GOT3 (cell line): ENCODE measurements around the gene RHO.
A peak's percentile ranks its signal among the peaks of the same experiment; 100 is the strongest.
"Not testable (repeated sequence)": the region's sequence is repeated elsewhere in the genome, so short reads cannot be mapped to it uniquely, and the experiment has no call there.

Source experiments
- DNase-seq: peaks from one replicate; lab custom pipeline; 2025; ENCODE audit warnings: mixed read lengths; lab: John Stamatoyannopoulos, UW

RHO gene

DNA sequence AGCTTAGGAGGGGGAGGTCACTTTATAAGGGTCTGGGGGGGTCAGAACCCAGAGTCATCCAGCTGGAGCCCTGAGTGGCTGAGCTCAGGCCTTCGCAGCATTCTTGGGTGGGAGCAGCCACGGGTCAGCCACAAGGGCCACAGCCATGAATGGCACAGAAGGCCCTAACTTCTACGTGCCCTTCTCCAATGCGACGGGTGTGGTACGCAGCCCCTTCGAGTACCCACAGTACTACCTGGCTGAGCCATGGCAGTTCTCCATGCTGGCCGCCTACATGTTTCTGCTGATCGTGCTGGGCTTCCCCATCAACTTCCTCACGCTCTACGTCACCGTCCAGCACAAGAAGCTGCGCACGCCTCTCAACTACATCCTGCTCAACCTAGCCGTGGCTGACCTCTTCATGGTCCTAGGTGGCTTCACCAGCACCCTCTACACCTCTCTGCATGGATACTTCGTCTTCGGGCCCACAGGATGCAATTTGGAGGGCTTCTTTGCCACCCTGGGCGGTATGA, at the start of gene RHO:
TSS of gene RHO (plus strand) at position 51 of the 512 bp plus-strand sequence. CDS start at position 146, 95 bp downstream.
- no peak for DNase-seq

DNA sequence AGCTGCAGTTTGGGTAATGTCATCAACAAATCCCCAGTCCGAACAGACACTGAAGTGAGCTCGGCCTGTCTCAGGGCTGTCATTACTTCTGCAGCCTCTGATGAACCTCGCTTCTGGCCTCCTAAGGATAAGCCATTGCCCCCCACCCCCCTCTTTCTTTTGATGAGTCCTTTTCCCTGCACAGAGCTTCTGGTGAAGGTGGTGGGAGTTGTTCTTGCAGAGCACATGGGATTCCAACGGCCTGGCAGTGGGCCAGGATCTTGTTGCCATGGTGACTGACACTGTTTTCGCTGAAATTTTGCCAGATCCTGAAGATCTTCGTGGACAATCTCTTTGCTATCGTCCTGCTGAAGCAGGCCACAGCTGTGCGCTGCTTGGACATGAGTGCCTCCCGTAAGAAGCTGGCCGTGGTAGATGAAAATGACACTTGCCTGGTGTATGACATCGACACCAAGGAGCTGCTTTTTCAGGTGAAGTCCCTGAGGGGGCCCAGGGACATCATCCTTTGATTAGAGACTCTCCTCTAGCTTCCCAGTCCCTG, 47.1 kb upstream of the RHO start:
- not testable (repeated sequence) for DNase-seq

DNA sequence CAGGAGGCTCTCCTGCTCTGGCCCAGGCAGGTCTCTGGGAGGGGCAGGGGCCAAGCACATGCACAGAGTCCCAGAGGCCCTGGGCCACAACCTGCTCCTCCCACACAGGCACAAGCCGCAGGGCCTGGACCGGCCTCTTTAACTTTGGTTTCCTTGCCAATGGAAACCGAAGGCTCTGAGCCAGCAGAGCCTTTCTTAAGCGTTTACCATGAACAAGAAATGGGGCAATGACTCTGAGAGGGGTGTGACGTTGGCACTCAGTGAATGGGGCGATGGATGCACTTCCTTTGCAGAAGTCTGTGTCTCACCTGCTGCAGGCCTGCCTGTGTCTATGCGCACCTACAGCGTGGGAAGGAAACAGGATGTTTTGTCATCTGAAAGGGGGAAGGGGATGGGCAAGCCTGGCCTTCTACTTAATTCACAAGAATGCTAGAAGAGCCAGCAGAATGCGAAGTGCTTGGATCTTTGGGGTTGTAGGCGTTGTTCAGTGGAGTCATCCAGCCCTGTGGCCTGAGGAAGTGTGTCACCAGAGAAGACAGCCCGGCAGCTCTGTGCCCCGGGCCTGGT, 46.6 kb upstream of the RHO start:
- DNase-seq, result no peak

DNA sequence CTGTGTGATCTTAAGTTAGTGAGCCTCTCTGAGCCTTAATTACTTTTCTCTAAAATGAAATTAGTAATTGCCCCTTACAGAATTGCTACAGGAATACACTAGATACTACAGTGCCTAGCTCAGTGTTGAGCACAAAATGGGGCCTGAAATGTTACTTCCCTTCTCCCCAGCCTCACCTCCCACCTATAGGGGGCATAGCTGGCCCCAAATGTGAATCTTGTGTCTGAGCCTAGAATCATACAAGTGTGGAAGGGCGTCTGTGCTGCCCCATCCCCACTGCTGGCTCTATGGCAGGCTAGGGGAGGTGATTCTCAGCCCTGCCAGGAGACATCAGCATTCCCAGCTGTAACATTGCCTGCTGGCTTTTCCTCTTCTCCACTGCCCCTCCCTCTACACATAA, 45.7 kb upstream of the RHO start:
- DNase-seq, result no peak

DNA sequence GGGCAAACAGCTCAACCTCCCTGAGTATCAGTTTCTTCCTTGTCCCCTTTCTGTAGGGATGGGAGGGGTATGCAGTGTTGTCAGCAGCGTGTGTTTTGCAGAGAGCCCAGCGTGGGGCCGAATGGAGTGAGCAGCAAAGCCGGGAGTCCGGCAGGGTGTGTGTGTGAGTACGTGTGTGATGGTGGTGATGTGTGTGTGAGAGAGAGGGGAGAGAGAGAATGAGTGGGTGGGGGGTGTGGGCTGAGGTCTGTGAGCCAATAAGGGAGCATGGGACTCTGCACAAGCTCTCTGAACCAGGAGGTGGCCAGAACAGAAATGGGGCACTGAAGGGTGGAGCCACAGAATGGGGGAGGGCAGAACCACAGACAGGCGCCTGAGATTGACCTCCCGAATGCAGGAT, 44.6 kb upstream of the RHO start:
- no peak for DNase-seq

DNA sequence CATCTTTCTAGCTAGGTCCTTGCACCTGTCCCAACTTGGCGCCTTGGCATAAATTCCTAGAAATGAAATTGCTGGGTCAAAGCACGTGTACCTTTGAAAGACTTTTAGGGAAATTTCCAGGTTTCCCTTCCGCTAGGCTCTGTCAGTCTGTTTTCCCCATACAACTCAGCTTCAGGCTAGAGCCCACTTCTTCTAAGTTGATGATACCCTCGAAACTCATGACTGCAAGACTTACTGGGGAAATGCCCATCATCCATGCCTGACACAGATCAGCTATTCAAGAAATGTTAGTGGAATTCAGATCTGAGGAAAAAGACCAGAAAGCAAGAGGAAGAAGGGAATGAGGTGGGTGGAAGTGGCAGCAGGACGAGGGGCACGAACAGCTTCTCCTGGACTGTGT, 43.3 kb upstream of the RHO start:
- not testable (repeated sequence) for DNase-seq

DNA sequence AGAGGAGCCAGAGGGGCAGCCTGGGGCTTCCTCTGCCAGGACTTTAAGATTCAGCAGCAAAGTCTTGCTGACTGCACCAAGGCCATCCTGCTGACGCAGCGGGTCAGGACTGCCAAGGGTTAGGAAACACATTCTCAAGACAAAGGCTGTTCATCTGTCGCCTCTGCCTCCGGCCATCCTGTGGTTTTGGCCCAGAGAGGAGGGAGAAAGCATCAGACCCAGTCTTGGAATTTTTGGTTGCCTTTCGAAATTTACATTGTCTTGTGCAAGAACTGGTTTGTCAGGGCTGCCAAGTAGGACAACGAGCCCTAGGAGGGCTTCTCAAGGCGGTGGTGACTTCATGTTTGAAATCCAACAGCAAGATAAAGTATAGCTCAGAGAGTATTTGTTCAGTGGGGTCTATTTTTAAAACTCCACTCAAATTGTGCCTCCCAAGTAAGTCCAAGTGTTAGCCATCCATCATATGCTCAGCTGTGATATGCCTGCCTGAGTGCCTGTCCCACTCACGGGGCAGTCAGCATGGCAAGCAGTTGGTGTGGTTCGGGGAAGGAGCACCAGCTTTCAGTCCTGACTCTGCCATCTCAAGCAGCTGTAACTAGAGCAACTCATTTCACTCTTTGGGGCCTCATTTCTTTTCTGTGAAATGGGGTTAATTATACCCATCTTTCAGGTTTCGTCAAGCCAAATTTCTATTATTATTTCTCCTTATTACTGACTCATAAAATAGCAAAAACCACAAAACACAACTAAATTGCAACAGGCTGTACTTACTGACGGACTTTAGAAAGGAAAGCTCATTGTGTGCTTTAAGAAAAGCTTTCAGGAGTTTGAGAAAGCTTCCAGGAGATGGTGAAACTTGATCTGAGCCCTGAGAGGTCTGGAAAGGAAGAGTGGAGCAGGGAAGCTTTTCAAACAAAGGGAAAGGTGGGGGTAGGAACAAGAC, 42.4 kb upstream of the RHO start:
- peak; percentile 71 for DNase-seq

DNA sequence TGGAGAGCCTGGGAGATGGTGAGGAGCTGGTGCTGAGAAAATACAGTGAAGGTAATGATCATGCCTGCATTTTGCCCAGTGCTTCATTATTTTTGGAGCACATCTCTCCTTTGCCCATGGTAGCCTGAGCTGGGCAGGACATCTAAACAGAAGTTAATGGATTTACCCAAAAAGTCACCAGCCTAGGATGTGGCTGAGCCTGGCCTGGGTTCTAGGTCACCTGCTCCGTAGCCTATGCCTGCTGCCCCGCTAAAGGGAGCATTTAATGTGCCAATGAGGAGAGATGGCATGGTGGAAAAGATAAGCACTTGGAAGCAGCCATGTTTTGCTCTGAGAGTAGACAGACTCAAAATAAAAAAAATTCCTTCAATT, 41.8 kb upstream of the RHO start:
- DNase-seq, result no peak

DNA sequence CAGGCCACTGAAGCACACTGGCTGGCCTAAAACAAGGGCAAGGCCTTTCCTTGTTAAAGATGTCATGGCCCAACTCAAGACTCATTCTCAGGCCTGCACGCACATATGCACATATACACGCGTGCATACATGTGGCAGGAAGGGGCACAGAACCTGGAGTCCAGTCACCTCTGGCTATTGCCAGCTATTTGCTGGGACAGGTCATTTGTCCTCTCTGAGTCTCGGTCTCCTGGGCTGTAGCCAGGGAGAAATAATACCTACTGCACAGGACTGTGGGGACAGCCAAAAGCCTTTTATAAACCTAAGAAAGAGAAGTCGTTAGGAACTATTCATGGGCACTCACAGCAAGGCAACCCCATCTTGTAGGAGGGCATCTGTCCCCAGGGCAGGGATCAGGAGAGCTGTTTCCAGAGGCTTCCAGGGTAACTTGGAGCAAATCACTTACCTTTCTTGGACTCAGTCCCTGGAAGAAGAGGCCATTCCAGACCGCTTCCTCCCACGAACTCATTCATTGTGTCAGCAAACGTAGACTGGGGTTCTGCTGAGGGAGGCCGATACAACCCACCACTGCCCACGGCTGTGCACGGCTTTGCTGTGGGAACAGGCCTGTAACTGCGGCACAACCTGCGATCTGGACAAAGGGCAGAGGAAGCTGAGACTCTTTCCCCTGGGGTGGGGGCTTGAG, 41.1 kb upstream of the RHO start:
- DNase-seq, result no peak

DNA sequence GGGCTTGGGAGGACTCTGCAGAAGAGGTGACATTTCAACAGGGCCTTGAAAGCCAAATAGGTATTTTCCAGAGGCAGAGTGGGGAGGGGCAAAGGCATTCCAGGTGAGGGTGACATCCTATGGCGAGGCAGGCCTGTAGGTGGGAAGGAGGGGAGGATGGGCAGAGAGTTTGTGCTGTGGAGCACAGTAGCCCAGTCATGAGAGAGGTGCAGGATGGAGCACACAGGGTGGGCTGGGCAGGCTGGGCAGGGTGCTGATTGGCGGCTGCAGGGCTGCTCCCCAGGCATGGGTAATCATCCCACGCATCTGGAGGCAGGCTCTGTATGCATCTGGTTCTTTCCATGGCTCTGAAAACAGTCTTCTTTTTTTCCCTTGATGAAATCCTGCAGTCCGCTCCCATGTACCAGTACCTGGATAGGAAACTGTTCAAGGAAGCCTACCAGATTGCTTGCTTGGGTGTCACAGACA, 40.5 kb upstream of the RHO start:
- DNase-seq, result not testable (repeated sequence)

DNA sequence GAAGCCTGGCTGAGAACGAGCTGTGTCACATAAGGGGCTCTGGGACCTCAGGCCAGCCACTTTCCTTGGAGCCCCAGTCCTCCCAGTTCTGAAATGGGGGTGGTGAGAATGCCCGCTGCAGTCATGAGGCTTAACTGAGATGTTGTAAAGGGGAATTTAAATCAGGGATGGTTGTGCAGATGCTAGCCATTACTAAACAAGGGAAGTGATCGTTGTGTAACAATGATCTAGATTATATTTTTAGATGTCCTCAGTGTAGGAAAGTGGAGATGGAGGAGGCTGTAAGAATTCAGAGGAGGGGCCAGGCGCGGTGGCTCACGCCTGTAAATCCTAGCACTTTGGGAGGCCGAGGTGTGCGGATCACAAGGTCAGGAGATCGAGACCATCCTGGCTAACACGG, 39.2 kb upstream of the RHO start:
- not testable (repeated sequence) for DNase-seq

DNA sequence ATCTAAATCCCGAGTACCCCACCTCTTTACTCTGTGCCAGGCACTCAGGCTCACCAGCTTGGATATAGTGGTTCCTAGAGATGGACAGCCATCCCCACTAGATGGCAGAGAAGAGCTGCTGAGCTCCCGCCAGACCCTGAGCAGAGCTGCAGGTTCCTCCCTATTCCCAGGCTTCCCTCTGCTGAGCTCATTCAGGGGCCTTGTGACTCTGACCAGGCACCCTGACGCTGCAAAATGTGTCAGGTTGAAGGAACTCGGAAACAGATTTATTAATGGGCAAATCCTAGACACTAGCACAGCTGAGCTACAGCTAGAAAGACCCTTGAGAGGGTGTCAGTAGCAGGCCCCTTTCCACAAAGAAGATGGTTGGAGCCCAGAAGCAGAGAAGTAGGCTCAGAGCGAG, 38.2 kb upstream of the RHO start:
- peak; percentile 34 for DNase-seq

DNA sequence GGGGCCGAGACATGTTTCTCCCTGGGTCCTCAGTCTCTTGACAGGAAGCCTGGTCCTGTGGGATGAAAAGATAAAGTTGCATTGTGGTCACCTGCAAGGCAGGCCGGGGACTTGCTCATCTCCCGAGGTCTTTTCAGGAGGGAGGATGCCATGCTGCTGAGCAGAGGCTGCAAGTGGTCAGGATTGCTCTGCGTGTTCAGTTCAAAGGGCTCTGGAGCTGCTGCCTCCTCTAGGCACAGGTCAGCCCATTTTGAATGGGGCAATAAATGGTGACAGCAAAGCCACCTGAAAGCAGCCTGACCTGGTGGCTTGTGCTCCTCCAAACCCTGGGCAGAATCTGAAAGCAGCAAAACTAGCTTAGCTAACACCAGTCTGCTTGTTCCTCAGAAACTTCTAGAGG, 37.4 kb upstream of the RHO start:
- DNase-seq, result not testable (repeated sequence)

DNA sequence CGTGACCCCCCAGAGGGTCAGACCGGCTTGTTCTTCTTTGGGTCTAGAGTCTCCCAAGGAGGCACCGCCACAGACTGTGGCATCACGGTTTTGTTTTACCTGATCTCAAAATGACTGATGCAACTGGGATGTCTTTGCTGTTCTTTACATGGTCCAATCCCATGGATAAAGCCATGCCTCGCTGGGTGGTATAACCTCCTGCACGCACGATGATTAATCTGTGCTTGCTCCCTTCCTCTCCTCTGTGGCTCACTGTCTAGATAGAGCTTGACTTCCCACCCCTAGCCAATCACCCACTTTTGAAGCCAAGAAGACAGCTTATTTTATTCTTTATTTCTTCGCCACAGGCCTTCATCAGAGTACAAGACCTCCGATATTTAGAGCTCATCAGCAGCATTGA, 36.6 kb upstream of the RHO start:
- DNase-seq, result no peak

DNA sequence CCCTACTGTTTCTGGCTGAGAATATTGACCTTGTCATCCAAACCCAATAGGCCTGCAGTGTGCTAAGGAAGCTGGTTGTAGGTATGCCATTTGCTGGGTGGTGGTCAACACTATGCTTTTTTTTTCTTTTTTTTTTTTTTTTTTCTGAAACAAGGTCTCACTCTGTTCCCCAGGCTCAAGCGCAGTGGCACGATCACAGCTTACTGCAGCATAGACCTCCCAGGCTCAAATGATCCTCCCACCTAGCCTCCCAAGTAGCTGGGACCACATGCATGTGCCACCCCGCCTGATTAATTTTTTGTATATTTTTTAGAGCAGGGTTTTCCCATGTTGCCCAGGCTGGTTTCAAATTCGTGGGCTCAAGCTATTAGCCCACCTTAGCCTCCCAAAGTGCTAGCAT, 35.7 kb upstream of the RHO start:
- no peak for DNase-seq

DNA sequence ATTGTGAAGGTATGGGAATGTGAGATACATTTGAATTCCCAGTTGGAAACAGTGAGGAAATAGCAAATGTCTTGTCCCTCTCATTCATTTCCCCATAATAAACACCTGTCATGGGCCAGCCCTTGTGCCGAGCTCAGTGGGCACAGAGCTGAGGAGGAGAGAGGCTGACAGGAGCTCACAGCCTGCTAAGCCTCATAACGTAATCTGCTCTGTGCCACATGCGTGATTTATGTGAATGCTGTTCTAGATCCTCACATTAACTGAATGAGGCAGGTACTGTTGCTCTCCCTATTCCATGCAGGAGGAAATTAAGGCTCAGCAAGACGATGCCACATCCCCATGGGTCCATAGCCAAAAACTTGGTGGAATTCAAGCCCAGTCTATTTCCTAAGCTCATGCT, 35.2 kb upstream of the RHO start:
- DNase-seq, result no peak

DNA sequence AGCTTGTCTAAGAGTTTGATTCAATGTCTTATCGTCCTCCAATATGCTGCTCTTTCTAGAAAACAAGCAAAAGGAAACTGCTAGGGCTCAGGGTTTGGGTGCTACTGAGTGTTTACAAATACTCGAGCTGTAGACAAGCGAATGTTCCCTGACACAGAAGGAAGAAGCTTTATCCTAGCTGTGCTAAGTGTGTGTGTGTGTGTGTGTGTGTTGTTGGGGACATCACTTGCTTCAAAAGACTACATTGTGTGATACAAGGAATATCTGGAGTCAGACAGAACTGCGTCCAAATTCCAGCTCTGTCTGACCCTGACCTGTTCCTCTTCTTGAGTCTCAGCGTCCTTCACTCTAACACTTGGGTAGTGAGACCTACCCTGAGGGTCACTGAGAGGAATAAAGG, 33.9 kb upstream of the RHO start:
- not testable (repeated sequence) for DNase-seq

DNA sequence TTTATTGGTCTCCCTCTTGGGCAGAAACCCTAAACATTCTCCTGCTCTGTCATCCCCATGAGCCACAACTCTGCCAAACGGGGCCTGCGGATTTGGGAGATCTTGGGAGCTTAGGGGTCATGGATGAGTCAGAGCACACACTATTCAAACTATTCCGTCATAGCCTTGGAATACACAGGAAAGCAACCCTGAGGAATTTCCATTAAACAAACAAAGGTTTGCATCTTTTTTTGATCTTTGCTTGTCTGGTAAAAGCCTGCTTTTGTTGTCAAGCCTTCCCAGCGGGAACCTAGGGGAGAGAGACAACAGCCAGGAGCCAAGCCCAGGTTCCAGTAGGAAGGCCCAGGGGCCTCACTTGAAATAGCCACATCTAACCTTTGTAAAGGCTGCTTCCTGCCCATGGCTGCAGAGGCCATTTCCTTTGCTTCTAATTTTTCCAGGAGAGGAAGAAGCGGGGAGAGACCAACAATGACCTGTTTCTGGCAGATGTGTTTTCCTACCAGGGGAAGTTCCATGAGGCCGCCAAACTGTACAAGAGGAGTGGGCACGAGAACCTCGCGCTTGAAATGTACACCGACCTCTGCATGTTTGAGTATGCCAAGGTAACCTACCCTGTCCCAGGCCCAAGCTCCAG, 33.3 kb upstream of the RHO start:
- not testable (repeated sequence) for DNase-seq

DNA sequence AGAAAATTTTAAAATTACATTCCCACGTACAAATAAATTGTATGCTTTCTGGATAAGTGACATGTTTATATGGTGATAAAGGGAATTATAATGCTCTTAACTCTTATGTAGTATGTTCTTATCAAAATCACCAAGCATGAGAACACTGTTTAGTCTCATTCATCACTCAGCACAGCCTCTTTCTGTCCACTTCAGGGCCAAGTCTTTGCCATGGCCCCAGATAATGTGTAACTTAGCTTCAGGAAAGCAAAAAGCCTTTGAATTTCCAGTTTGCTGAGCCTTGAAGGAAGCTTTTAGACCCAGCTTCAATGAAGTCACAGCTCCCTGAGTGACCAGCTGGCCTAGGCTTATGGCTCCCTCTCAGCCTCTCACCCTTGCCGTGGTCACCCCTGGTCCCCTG, 30.6 kb upstream of the RHO start:
- not testable (repeated sequence) for DNase-seq

DNA sequence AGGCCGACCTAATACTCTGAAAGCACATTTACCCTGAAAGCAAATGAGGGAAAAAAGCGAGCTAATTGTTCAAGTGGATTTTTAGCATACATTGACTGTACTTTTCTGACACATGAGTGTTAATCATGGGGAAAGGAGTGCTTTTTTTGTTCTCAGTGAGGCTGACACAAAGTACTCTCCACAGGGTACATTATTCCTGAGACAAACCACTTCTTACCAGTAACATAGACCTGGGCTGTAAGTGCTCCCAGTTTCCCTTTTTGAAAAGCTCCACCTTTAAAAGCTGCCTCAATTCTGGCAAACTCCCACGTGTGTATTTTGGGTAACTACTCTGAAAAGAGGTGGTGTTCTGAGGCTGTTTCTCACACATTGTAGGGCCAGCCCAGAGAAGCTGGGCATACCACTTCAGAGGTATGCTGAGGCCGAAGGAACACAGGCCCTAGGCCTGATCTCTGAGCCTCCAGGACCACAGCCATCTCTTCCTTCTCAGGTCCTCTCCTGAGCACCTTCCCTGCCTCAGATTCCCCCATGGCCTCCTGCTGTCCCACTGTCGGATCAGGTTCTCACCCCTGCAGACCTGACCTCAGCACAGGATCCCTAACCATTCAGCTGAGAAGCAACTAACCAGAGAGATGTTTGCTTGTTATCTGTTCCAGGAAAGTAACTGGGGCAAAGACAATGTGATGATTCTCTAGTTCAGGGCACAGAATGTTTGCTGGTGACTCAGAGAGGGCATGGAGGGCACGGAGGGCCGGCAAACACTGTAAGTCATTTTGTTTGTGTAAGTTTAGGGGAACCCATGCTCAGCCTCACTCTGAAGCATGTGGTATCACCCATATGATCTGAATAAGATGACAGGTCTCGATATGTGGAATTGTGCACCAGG, 29.6 kb upstream of the RHO start:
- DNase-seq, result not testable (repeated sequence)
